GM23338 (cell line): Measurements from ENCODE around the gene PRR18. TPM values are rescaled to one million over a fixed set of nuclear protein-coding genes. Genes with fewer than 3 reads are reported as not detected.
A peak's percentile ranks its signal among the peaks of the same experiment; 100 is the strongest.

ENCODE experiments used
- ATAC-seq: fragments of 200-7000 bp; cut with Tn5 transposase; 3 replicates; pipeline ENCODE4 v1.9.1; 2020
- DNase-seq: peaks from one replicate; pipeline ENCODE4 v3.0.0-alpha.2; 2015; ENCODE audit warnings: low spot score
- H2AFZ ChIP-seq: fragments of 200-600 bp; sonication (generic); 2 replicates; pipeline ENCODE4 v1.8.0; 2016; ENCODE audit warnings: antibody characterized with exemption, mild to moderate bottlenecking, moderate library complexity
- H3F3A ChIP-seq: fragments of 200-600 bp; sonication (generic); replicated peaks from 2 replicates; pipeline ENCODE4 v1.8.0; 2017; ENCODE audit warnings: antibody characterized with exemption, mixed run types, low read depth
- H3K27ac ChIP-seq: fragments of 200-600 bp; sonication (generic); 2 replicates; pipeline ENCODE4 v1.6.1; 2016; ENCODE audit warnings: low read depth
- H3K27me3 ChIP-seq: fragments of 200-600 bp; sonication (generic); 2 replicates; pipeline ENCODE4 v1.8.0; 2016; ENCODE audit warnings: mild to moderate bottlenecking, mixed run types, moderate library complexity; ENCODE audit not compliant: insufficient read depth
- H3K36me3 ChIP-seq: fragments of 200-600 bp; sonication (generic); 2 replicates; pipeline ENCODE4 v1.8.0; 2016; ENCODE audit warnings: mild to moderate bottlenecking; ENCODE audit not compliant: insufficient read depth
- H3K4me1 ChIP-seq: fragments of 200-600 bp; sonication (generic); 2 replicates; pipeline ENCODE4 v1.8.0; 2016; ENCODE audit warnings: mild to moderate bottlenecking, moderate library complexity; ENCODE audit not compliant: insufficient read depth
- H3K4me2 ChIP-seq: fragments of 200-600 bp; sonication (generic); 2 replicates; pipeline ENCODE4 v1.7.1; 2017; ENCODE audit warnings: mixed run types
- H3K4me3 ChIP-seq: fragments of 200-600 bp; sonication (generic); 2 replicates; pipeline ENCODE4 v1.6.1; 2016; ENCODE audit warnings: mixed run types
- H3K79me2 ChIP-seq: fragments of 200-600 bp; sonication (generic); replicated peaks from 2 replicates; pipeline ENCODE4 v1.8.0; 2017; ENCODE audit warnings: mild to moderate bottlenecking; ENCODE audit not compliant: insufficient read depth
- H3K9me2 ChIP-seq: fragments of 200-600 bp; sonication (generic); 2 replicates; pipeline ENCODE4 v1.8.0; 2017; ENCODE audit not compliant: insufficient read depth
- H4K20me1 ChIP-seq: fragments of 200-600 bp; sonication (generic); replicated peaks from 2 replicates; pipeline ENCODE4 v1.8.0; 2017; ENCODE audit warnings: mild to moderate bottlenecking; ENCODE audit not compliant: insufficient read depth
- H3K27ac Mint-ChIP-seq: 2 replicates; pipeline ENCODE4 v1.8.0; 2020; ENCODE audit warnings: inconsistent platforms, mild to moderate bottlenecking, moderate library complexity, mixed read lengths
- H3K27me3 Mint-ChIP-seq: 3 replicates; pipeline ENCODE4 v1.8.0; 2022; ENCODE audit warnings: low read depth, mild to moderate bottlenecking, moderate library complexity, mixed read lengths, inconsistent platforms; ENCODE audit not compliant: insufficient read depth, poor library complexity
- H3K36me3 Mint-ChIP-seq: 3 replicates; pipeline ENCODE4 v1.8.0; 2021; ENCODE audit warnings: low read depth, mild to moderate bottlenecking, inconsistent platforms, moderate library complexity, mixed read lengths
- H3K4me1 Mint-ChIP-seq: 3 replicates; pipeline ENCODE4 v1.8.0; 2020; ENCODE audit warnings: mild to moderate bottlenecking, inconsistent platforms, mixed read lengths
- H3K4me3 Mint-ChIP-seq: 3 replicates; pipeline ENCODE4 v1.8.0; 2021; ENCODE audit warnings: moderate library complexity, mild to moderate bottlenecking, inconsistent platforms, mixed read lengths
- H3K9me3 Mint-ChIP-seq: 3 replicates; pipeline ENCODE4 v1.8.0; 2020; ENCODE audit warnings: moderate library complexity, mild to moderate bottlenecking, inconsistent platforms, mixed read lengths
- CREB1 ChIP-seq: fragments of 250-450 bp; sonication (Bioruptor Pico); IDR thresholded peaks from 2 replicates; pipeline ENCODE4 v1.5.0; 2020; ENCODE audit warnings: low read depth, mild to moderate bottlenecking, moderate library complexity
- EZH2 ChIP-seq: fragments of 200-600 bp; sonication (generic); IDR thresholded peaks from one replicate; pipeline ENCODE4 v1.8.0; 2017; ENCODE audit warnings: antibody characterized with exemption, mild to moderate bottlenecking, low read depth; ENCODE audit not compliant: unreplicated experiment
- EZH2phosphoT487 ChIP-seq: fragments of 200-600 bp; sonication (generic); IDR thresholded peaks from one replicate; pipeline ENCODE4 v1.8.1; 2018; ENCODE audit warnings: antibody characterized with exemption; ENCODE audit not compliant: unreplicated experiment
- JUNB ChIP-seq: IDR thresholded peaks from one replicate; pipeline ENCODE4 v1.6.1; 2016; ENCODE audit warnings: antibody characterized with exemption; ENCODE audit not compliant: unreplicated experiment
- NANOG ChIP-seq: IDR thresholded peaks from 2 replicates; pipeline ENCODE4 v1.6.1; 2016; ENCODE audit warnings: antibody characterized with exemption, borderline replicate concordance
- POLR2AphosphoS5 ChIP-seq: IDR thresholded peaks from 2 replicates; pipeline ENCODE4 v1.6.1; 2016; ENCODE audit warnings: antibody characterized with exemption, low read depth
- REST ChIP-seq: IDR thresholded peaks from one replicate; pipeline ENCODE4 v1.6.1; 2018; ENCODE audit warnings: antibody characterized with exemption; ENCODE audit not compliant: unreplicated experiment
- ZNF331 ChIP-seq: fragments of 250-450 bp; sonication (Bioruptor Pico); IDR thresholded peaks from 2 replicates; pipeline ENCODE4 v1.5.0; 2020; ENCODE audit warnings: low read depth, mild to moderate bottlenecking, moderate library complexity
- polyA plus RNA-seq: library from polyadenylated mRNA; unstranded; fragments of >200 nt; fragmentation: Nextera tagmentation; extraction: Ambion mirVana; gene quantifications from 2 replicates; pipeline ENCODE4 v1.2.1, GENCODE V29; 2016
- total RNA-seq: library from RNA; depleted of rRNA; stranded (reverse); fragments of >200 nt; shearing (Covaris generic); gene quantifications from 2 replicates; pipeline ENCODE4 v1.2.3, GENCODE V29; 2014
- TF ChIP-seq, protein P1 (sequence below): IDR thresholded peaks from 2 replicates; pipeline ENCODE4 v1.6.1; 2016; ENCODE audit warnings: antibody characterized with exemption

Gene PRR18
- total and polyA plus RNA-seq, 2 experiments from 2014 or later: 0.24 TPM; not detected in 1

DNA sequence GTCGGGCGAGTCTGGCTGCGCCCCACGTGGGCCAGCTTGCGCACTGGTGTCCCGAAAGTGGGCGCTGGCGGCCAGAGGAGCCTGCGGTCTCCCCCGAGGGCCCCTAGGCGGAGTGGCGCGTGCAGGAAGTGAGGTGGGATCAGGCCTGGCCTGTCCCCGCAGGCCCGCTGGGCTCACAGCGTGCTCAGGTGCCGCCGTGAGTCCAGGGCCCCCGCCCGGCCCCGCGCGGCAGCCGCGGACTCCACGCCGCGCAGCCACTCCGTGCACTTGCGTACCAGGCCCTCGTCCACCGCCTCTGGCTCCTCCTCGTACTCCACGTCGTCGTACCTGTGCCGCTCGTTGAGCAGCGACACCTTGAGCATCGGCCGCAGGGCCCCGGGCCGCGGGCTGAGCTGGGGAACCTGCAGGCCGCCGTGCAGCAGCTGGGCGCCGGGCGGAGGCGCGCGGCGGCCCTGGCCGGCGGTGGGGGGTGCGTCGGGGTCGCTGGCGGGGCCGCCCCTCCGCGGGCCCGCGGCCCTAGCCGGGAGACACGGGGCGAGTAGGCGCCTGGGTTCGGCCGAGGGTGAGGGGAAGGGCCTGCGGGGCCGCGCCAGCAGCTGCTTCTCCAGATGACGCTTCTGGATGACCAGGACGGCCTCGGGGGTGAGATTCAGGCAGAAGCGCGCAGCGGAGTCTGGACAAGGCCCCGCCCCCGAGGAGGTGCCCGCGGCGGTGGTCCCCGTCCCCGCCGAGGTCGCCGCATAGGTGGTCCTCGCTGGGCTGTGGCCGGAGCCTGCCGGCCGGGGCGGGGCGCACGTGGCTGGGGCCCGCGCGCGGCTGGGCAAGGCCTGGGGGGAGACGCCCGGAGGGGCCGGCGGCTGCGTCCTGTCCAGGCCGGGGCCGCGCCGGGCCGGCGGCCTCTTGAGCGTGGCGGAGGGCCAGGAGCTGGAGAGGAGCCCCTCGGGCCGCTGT lies 835 bp downstream of the PRR18 start:
- Histone ChIP-seq H3K4me1 (peaks cover 3% of the 10 kb centered on the region; the same call in 1 of the 2 replicates), H3K36me3 (no peaks in the 10 kb centered on the region; the same call in 1 of the 2 replicates), H3K79me2 (no peaks in the 10 kb centered on the region), H2AFZ (peak overlapping the region; percentile 96), H3K4me3 (peak overlapping the region; percentile 73), H3K27ac (no peak overlapping the region), H3K4me2 (peak overlapping the region; percentile 90), H3F3A (0 out of 2 replicates have a peak, but pooled peaks cover 3% of the 10 kb centered on the region), H4K20me1 (no peaks in the 10 kb centered on the region; the same call in none of the 2 replicates), H3K27me3 (peaks cover 61% of the 10 kb centered on the region), H3K9me2 (no peaks in the 10 kb centered on the region)
- DNase-seq (peak; percentile 77), ATAC-seq (peak; percentile 57)
- Mint-ChIP-seq H3K9me3 (no peaks in the 10 kb centered on the region), H3K27ac (no peak overlapping the region), H3K4me1 (peaks cover 8% of the 10 kb centered on the region), H3K27me3 (peaks cover 50% of the 10 kb centered on the region), H3K4me3 (peak overlapping the region; percentile 53; the same call in 2 of the 3 replicates), H3K36me3 (no peaks in the 10 kb centered on the region; the same call in 2 of the 3 replicates)
- TF ChIP-seq REST (no peak), EZH2 (peak; percentile 38), POLR2AphosphoS5 (peak; percentile 28; the same call in 1 of the 2 replicates), ZNF331 (CRISPR knock-in tag) (no peak), JUNB (no peak), NANOG (no peak)
- TF ChIP-seq, protein P1, sequence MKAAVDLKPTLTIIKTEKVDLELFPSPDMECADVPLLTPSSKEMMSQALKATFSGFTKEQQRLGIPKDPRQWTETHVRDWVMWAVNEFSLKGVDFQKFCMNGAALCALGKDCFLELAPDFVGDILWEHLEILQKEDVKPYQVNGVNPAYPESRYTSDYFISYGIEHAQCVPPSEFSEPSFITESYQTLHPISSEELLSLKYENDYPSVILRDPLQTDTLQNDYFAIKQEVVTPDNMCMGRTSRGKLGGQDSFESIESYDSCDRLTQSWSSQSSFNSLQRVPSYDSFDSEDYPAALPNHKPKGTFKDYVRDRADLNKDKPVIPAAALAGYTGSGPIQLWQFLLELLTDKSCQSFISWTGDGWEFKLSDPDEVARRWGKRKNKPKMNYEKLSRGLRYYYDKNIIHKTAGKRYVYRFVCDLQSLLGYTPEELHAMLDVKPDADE: no peak

DNA sequence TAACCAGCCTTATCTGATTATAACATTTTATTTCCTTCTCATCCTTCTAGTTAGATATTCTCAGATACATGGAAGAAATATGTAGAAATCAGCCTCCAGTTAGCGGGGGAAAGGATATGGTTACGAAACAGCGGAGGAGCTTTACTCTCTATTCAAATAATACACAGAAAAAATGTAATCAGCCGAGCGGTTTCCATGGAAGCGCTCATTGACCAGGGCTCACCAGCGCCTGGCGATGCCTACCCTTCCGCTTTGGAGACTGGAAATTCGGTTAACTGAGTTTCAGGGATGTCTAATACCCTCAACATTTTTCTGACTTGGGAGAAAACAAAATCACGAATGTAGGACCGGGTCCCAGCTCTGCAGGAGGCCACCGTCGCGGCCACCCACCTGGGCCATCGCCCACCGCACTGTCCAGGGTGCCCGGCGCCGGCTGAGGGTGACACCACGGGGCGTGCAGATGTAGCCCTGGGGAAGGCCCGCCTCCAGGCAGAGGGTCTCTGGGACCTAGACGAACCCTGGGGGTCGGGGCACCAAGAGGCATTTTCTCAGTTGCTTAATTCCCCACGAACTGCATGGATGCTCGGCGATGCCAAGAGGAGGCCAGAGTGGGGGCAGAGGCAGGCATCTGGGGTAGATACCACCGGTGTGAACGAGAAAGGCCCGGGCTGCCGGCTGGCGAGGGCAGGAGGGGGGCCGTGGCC lies 1.7 kb downstream of the PRR18 start:
- peaks cover 53% of the 10 kb centered on the region for H3K27me3 Mint-ChIP-seq
- H3K27ac Mint-ChIP-seq: no peak overlapping the region
- Histone ChIP-seq H4K20me1 (no peaks in the 10 kb centered on the region; the same call in none of the 2 replicates), H3K27me3 (peaks cover 61% of the 10 kb centered on the region), H3K4me3 (peak overlapping the region; percentile 73), H3K36me3 (no peaks in the 10 kb centered on the region; the same call in 1 of the 2 replicates), H3K4me2 (peak overlapping the region; percentile 90; the same call in 1 of the 2 replicates), H3K9me2 (no peaks in the 10 kb centered on the region), H3K27ac (no peak overlapping the region), H3F3A (0 out of 2 replicates have a peak, but pooled peaks cover 3% of the 10 kb centered on the region), H3K4me1 (peaks cover 3% of the 10 kb centered on the region; the same call in 1 of the 2 replicates), H2AFZ (peak overlapping the region; percentile 18; the same call in 1 of the 2 replicates), H3K79me2 (no peaks in the 10 kb centered on the region)
- DNase-seq (no peak), ATAC-seq (no peak)
- no peaks in the 10 kb centered on the region; the same call in 2 of the 3 replicates for H3K36me3 Mint-ChIP-seq
- no peaks in the 10 kb centered on the region for H3K9me3 Mint-ChIP-seq
- peaks cover 8% of the 10 kb centered on the region for H3K4me1 Mint-ChIP-seq
- peak overlapping the region; percentile 53 for H3K4me3 Mint-ChIP-seq
- no peak for TF ChIP-seq ZNF331 (CRISPR knock-in tag)
- TF ChIP-seq, protein P1: no peak
- TF ChIP-seq CREB1 (CRISPR knock-in tag): no peak
- no peak for TF ChIP-seq EZH2
- TF ChIP-seq EZH2phosphoT487: no peak
- no peak for TF ChIP-seq POLR2AphosphoS5
